OCI-LY7 (cell line): Measurements from ENCODE around the gene WNT16. TPM values are rescaled to one million over a fixed set of nuclear protein-coding genes. Genes with fewer than 3 reads are reported as not detected.

Experiments
- BruUV-seq: library from RNA; stranded (reverse); fragments of 400-500 nt; replicated peaks from 2 replicates; lab custom pipeline; 2021; lab: Mats Ljungman, UMichigan
- CTCF ChIA-PET: fragments of 300-600 bp; sonication (Branson Sonifier 250); formaldehyde crosslinking; loops from one replicate; lab custom pipeline; 2022; ENCODE audit warnings: antibody characterized with exemption; ENCODE audit not compliant: unreplicated experiment; lab: Charles Lee
- POLR2A ChIA-PET: fragments of 300-600 bp; sonication (Branson Sonifier 250); formaldehyde crosslinking; loops from one replicate; lab custom pipeline; 2022; ENCODE audit warnings: antibody characterized with exemption; lab: Charles Lee
- DNase-seq: peaks from one replicate; pipeline ENCODE4 v3.0.0-alpha.2; 2015; ENCODE audit warnings: low spot score
- H2AFZ ChIP-seq: fragments of 200-600 bp; sonication (generic), shearing (Covaris generic); 2 replicates; pipeline ENCODE4 v1.6.1; 2014; ENCODE audit warnings: mild to moderate bottlenecking, antibody characterized with exemption, low read length, moderate library complexity
- H3K27ac ChIP-seq: fragments of 200-600 bp; sonication (generic); 2 replicates; pipeline ENCODE4 v1.5.1; 2014; ENCODE audit warnings: mixed run types, low read depth, mild to moderate bottlenecking, moderate library complexity, low read length, inconsistent platforms; ENCODE audit not compliant: poor library complexity, severe bottlenecking
- H3K36me3 ChIP-seq: fragments of 200-600 bp; sonication (generic); 2 replicates; pipeline ENCODE4 v1.6.1; 2014; ENCODE audit warnings: mild to moderate bottlenecking, antibody characterized with exemption, low read length, moderate library complexity, mixed read lengths; ENCODE audit not compliant: insufficient read depth
- H3K4me1 ChIP-seq: fragments of 200-600 bp; sonication (generic); 2 replicates; pipeline ENCODE4 v1.5.1; 2014; ENCODE audit warnings: mild to moderate bottlenecking, low read length; ENCODE audit not compliant: insufficient read depth, poor library complexity, severe bottlenecking
- H3K4me2 ChIP-seq: fragments of 200-600 bp; sonication (generic); 2 replicates; pipeline ENCODE4 v1.6.1; 2014; ENCODE audit warnings: mild to moderate bottlenecking, low read length
- H3K4me3 ChIP-seq: fragments of 200-600 bp; sonication (generic); 2 replicates; pipeline ENCODE4 v1.5.1; 2014; ENCODE audit warnings: mild to moderate bottlenecking, low read depth, low read length; ENCODE audit not compliant: poor library complexity, severe bottlenecking
- H3K79me2 ChIP-seq: fragments of 200-600 bp; sonication (generic); 2 replicates; pipeline ENCODE4 v1.6.1; 2016; ENCODE audit warnings: low read depth, mild to moderate bottlenecking, low read length, moderate library complexity, mixed read lengths; ENCODE audit not compliant: insufficient read depth
- H3K9me2 ChIP-seq: fragments of 200-600 bp; sonication (generic); 2 replicates; pipeline ENCODE4 v1.6.1; 2016; ENCODE audit warnings: mild to moderate bottlenecking, low read length, mixed read lengths; ENCODE audit not compliant: insufficient read depth
- H3K9me3 ChIP-seq: fragments of 200-600 bp; sonication (generic); 2 replicates; pipeline ENCODE4 v1.6.1; 2014; ENCODE audit warnings: mild to moderate bottlenecking, mixed run types, low read length, mixed read lengths
- H4K20me1 ChIP-seq: fragments of 200-600 bp; sonication (generic); 2 replicates; pipeline ENCODE4 v1.6.1; 2014; ENCODE audit warnings: mild to moderate bottlenecking, antibody characterized with exemption, low read length, moderate library complexity, mixed read lengths; ENCODE audit not compliant: insufficient read depth
- CTCF ChIP-seq: fragments of 200-600 bp; sonication (generic); conservative IDR thresholded peaks from 2 replicates; pipeline ENCODE4 v1.5.1; 2014; ENCODE audit warnings: mild to moderate bottlenecking, antibody characterized with exemption, low read length, moderate library complexity, mixed read lengths
- EZH2phosphoT487 ChIP-seq: fragments of 200-600 bp; sonication (generic); IDR thresholded peaks from 2 replicates; pipeline ENCODE4 v1.6.1; 2018; ENCODE audit warnings: low read depth, borderline replicate concordance, mild to moderate bottlenecking, mixed run types, antibody characterized with exemption, low read length, moderate library complexity, mixed read lengths
- intact Hi-C: fragments of 100-400 bp; cut with micrococcal nuclease; formaldehyde crosslinking; loops from one replicate; pipeline ENCODE4 v1.10.0; 2022; ENCODE audit not compliant: unreplicated experiment
- total RNA-seq, 2 experiments: library from RNA; depleted of rRNA in 1 of 2; stranded (reverse); fragments of >200 nt in 1 of 2; shearing (Covaris generic) in 1 of 2; gene quantifications; 2 replicates each; pipeline ENCODE4 v1.2.3, GENCODE V29; 2014 to 2022

The WNT16 gene
- total RNA-seq, 2 experiments from 2014 or later, result not detected

GRCh38 chr7:121279822-121280221 is 49.0 kb upstream of the WNT16 start:
- Histone ChIP-seq H2AFZ (no peak overlapping the region), H3K36me3 (no peaks in the 10 kb centered on the region; the same call in 1 of the 2 replicates), H3K4me3 (no peak overlapping the region), H3K4me2 (no peak overlapping the region), H4K20me1 (no peaks in the 10 kb centered on the region), H3K4me1 (no peaks in the 10 kb centered on the region), H3K9me2 (no peaks in the 10 kb centered on the region), H3K9me3 (no peaks in the 10 kb centered on the region), H3K79me2 (no peaks in the 10 kb centered on the region), H3K27ac (no peak overlapping the region)
- CTCF ChIA-PET, result no interaction called here
- POLR2A ChIA-PET, result interaction anchor here (0.6 kb wide), 1 partner anchor 171 kb away, joined by 3 read pairs; no protein-coding TSS in a partner anchor
- TF ChIP-seq CTCF (no peak), EZH2phosphoT487 (no peak)
- DNase-seq, result no peak
- intact Hi-C loops, result no loop called here
- BruUV-seq, result no TSS peak

- no peaks in the 10 kb centered on the region for H3K79me2 ChIP-seq
- TF ChIP-seq CTCF (no peak), EZH2phosphoT487 (no peak)
- H4K20me1 ChIP-seq, result no peaks in the 10 kb centered on the region
- H3K36me3 ChIP-seq, result no peaks in the 10 kb centered on the region; the same call in 1 of the 2 replicates
- no peak overlapping the region for H3K4me2 ChIP-seq
- no peaks in the 10 kb centered on the region for H3K4me1 ChIP-seq
- H3K4me3 ChIP-seq, result no peak overlapping the region
- no peak overlapping the region for H3K27ac ChIP-seq
- H2AFZ ChIP-seq, result no peak overlapping the region
- no TSS peak for BruUV-seq
- ChIA-PET POLR2A (no interaction called here), CTCF (no interaction called here)
- H3K9me2 ChIP-seq, result no peaks in the 10 kb centered on the region
- intact Hi-C loops, result no loop called here
- H3K9me3 ChIP-seq, result 0 out of 2 replicates have a peak, but pooled peaks cover 5% of the 10 kb centered on the region
- DNase-seq, result no peak
Observed at GRCh38 chr7:121280656-121281055, 48.1 kb upstream of the WNT16 start.

- Histone ChIP-seq H3K4me1 (no peaks in the 10 kb centered on the region), H3K9me3 (peaks cover 5% of the 10 kb centered on the region; the same call in 1 of the 2 replicates), H3K4me3 (no peak overlapping the region), H4K20me1 (no peaks in the 10 kb centered on the region), H3K79me2 (no peaks in the 10 kb centered on the region), H3K36me3 (no peaks in the 10 kb centered on the region; the same call in 1 of the 2 replicates), H3K9me2 (no peaks in the 10 kb centered on the region), H3K4me2 (no peak overlapping the region), H2AFZ (no peak overlapping the region), H3K27ac (no peak overlapping the region)
- POLR2A ChIA-PET, result interaction anchor here (1.9 kb wide), 1 partner anchor 9 kb away, joined by 5 read pairs; no protein-coding TSS in a partner anchor
- TF ChIP-seq EZH2phosphoT487 (no peak), CTCF (no peak)
- intact Hi-C loops, result no loop called here
- CTCF ChIA-PET, result interaction anchor here (0.6 kb wide), 1 partner anchor 1492 kb away, joined by 3 read pairs; no protein-coding TSS in a partner anchor
- no TSS peak for BruUV-seq
- DNase-seq, result no peak
Observed at GRCh38 chr7:121282129-121282528, 46.7 kb upstream of the WNT16 start.
